SK-N-MC (cell line): Measurements from ENCODE around the gene ENTPD3.

Experiments used
- DNase-seq: peaks from one replicate; pipeline ENCODE4 v3.0.0-alpha.2; 2011; ENCODE audit warnings: low read depth, low spot score
- H3K27ac ChIP-seq: fragments of 200-600 bp; sonication (generic); 2 replicates; pipeline ENCODE4 v1.5.1; 2016; ENCODE audit warnings: mixed run types
- H3K36me3 ChIP-seq: fragments of 200-600 bp; sonication (generic); 2 replicates; pipeline ENCODE4 v1.6.1; 2017; ENCODE audit warnings: antibody characterized with exemption, low read length, mixed read lengths; ENCODE audit not compliant: insufficient read depth
- H3K4me3 ChIP-seq: fragments of 200-600 bp; sonication (generic); 2 replicates; pipeline ENCODE4 v1.5.1; 2016
- H3K9ac ChIP-seq: fragments of 200-600 bp; sonication (generic); 2 replicates; pipeline ENCODE4 v1.8.0; 2017; ENCODE audit warnings: mixed run types, mixed read lengths; ENCODE audit not compliant: insufficient read length
- H3K9me3 ChIP-seq: fragments of 200-600 bp; sonication (generic); 2 replicates; pipeline ENCODE4 v1.6.1; 2017; ENCODE audit warnings: low read depth, mild to moderate bottlenecking, antibody characterized with exemption, low read length, moderate library complexity, mixed read lengths
- EZH2 ChIP-seq: fragments of 200-600 bp; sonication (generic); IDR thresholded peaks from one replicate; pipeline ENCODE4 v1.6.1; 2017; ENCODE audit warnings: antibody characterized with exemption
- FOXP2 ChIP-seq: optimal IDR thresholded peaks from 2 replicates; pipeline ENCODE3; 2011; ENCODE audit warnings: mild to moderate bottlenecking, moderate library complexity; ENCODE audit not compliant: insufficient read depth; ENCODE audit errors: extremely low read length, control extremely low read depth
- POLR2AphosphoS5 ChIP-seq: IDR thresholded peaks from 2 replicates; pipeline ENCODE4 v1.6.1; 2012; ENCODE audit warnings: mild to moderate bottlenecking, low read depth, low read length, borderline replicate concordance

Gene ENTPD3

GRCh38 chr3:40387001-40387894 is at the start of gene ENTPD3:
ENTPD3 (plus strand) TSS chr3:40387184; CDS start chr3:40388058, 874 bp downstream.
- no peak within 1 kb of the TSS for H3K9ac ChIP-seq
- no peak for DNase-seq
- no peak within 1 kb of the TSS for H3K4me3 ChIP-seq
- H3K9me3 ChIP-seq = no peaks in the 10 kb centered on the region
- no peak for TF ChIP-seq POLR2AphosphoS5
- TF ChIP-seq EZH2 = no peak
- TF ChIP-seq FOXP2 = no peak
- no peak within 1 kb of the TSS for H3K27ac ChIP-seq
- no peaks in the 10 kb centered on the region for H3K36me3 ChIP-seq

GRCh38 chr3:40339871-40340270 is 47.1 kb upstream of the ENTPD3 start:
- Histone ChIP-seq H3K27ac (no peak overlapping the region), H3K4me3 (no peak overlapping the region), H3K9ac (no peak overlapping the region), H3K36me3 (no peaks in the 10 kb centered on the region), H3K9me3 (no peaks in the 10 kb centered on the region)
- TF ChIP-seq FOXP2 (no peak), EZH2 (no peak), POLR2AphosphoS5 (no peak)
- no peak for DNase-seq

- Histone ChIP-seq H3K9ac (no peak overlapping the region), H3K4me3 (no peak overlapping the region), H3K27ac (no peak overlapping the region), H3K36me3 (no peaks in the 10 kb centered on the region), H3K9me3 (no peaks in the 10 kb centered on the region)
- no peak for TF ChIP-seq FOXP2
- no peak for TF ChIP-seq EZH2
- TF ChIP-seq POLR2AphosphoS5 = no peak
- DNase-seq = no peak
These were observed 46.3 kb upstream of the ENTPD3 start for GRCh38 chr3:40340541-40341170.

- Histone ChIP-seq H3K9ac (no peak overlapping the region), H3K27ac (no peak overlapping the region), H3K4me3 (no peak overlapping the region), H3K36me3 (no peaks in the 10 kb centered on the region), H3K9me3 (no peaks in the 10 kb centered on the region)
- DNase-seq = no peak
- TF ChIP-seq POLR2AphosphoS5 (no peak), EZH2 (no peak), FOXP2 (no peak)
These were observed 45.3 kb upstream of the ENTPD3 start for GRCh38 chr3:40341671-40342070.

- TF ChIP-seq EZH2 (no peak), FOXP2 (no peak), POLR2AphosphoS5 (no peak)
- H3K4me3 ChIP-seq = no peak overlapping the region
- no peaks in the 10 kb centered on the region for H3K36me3 ChIP-seq
- no peak overlapping the region for H3K27ac ChIP-seq
- DNase-seq = no peak
- H3K9me3 ChIP-seq = no peaks in the 10 kb centered on the region
- no peak overlapping the region for H3K9ac ChIP-seq
These were observed 36.5 kb upstream of the ENTPD3 start for GRCh38 chr3:40350529-40350928.

GRCh38 chr3:40355410-40355809 is 31.6 kb upstream of the ENTPD3 start:
- no peak overlapping the region for H3K27ac ChIP-seq
- no peaks in the 10 kb centered on the region for H3K9me3 ChIP-seq
- H3K9ac ChIP-seq = no peak overlapping the region
- TF ChIP-seq POLR2AphosphoS5 = no peak
- TF ChIP-seq EZH2 = no peak
- no peak for TF ChIP-seq FOXP2
- no peaks in the 10 kb centered on the region for H3K36me3 ChIP-seq
- no peak for DNase-seq
- H3K4me3 ChIP-seq = no peak overlapping the region

- Histone ChIP-seq H3K36me3 (no peaks in the 10 kb centered on the region), H3K9ac (no peak overlapping the region), H3K27ac (no peak overlapping the region), H3K4me3 (no peak overlapping the region), H3K9me3 (no peaks in the 10 kb centered on the region)
- no peak for TF ChIP-seq FOXP2
- TF ChIP-seq POLR2AphosphoS5 = no peak
- no peak for TF ChIP-seq EZH2
- DNase-seq = no peak
These were observed 28.5 kb upstream of the ENTPD3 start for GRCh38 chr3:40358454-40358853.

- Histone ChIP-seq H3K9ac (no peak overlapping the region), H3K9me3 (no peaks in the 10 kb centered on the region), H3K27ac (no peak overlapping the region), H3K36me3 (no peaks in the 10 kb centered on the region), H3K4me3 (no peak overlapping the region)
- TF ChIP-seq EZH2 (no peak), POLR2AphosphoS5 (no peak), FOXP2 (no peak)
- no peak for DNase-seq
These were observed 23.3 kb upstream of the ENTPD3 start for GRCh38 chr3:40363674-40364073.
